ENCODE measurements around the gene CSK.

GRCh38 chr15:74779162-74779648 is 2.7 kb upstream of the CSK start:
- TF ChIP-seq CTCF (conservative IDR thresholded peaks at IDR 0.05; ENCODE audit: low read depth in 2 of 2) (no peak), CREB1 (CRISPR knock-in tag; IDR thresholded peaks at IDR 0.05; ENCODE audit: low read depth) (no peak)

Measured in GM23338 (cell line).